LNCaP clone FGC (cell line): Measurements from ENCODE around the gene CELF2.

ENCODE experiments used
- DNase-seq: peaks from one replicate; pipeline ENCODE4 v3.0.0-alpha.2; 2011; ENCODE audit warnings: low read depth
- H3K4me3 ChIP-seq: 2 replicates; pipeline ENCODE4 v1.5.1; 2011; ENCODE audit warnings: mild to moderate bottlenecking, low read depth, low read length, control low read depth
- CTCF ChIP-seq: IDR thresholded peaks from 2 replicates; pipeline ENCODE4 v1.5.1; 2012; ENCODE audit warnings: mild to moderate bottlenecking; ENCODE audit not compliant: control insufficient read depth, insufficient read depth; ENCODE audit errors: extremely low read depth

CELF2 gene

GRCh38 chr10:11017570-11018431 lies at the start of gene CELF2:
TSS of gene CELF2 (plus strand) at chr10:11017872. CDS start at chr10:11018090, 218 bp downstream.
- no peak for DNase-seq
- TF ChIP-seq CTCF: no peak
- H3K4me3 ChIP-seq: no peak within 1 kb of the TSS

GRCh38 chr10:10968257-10968588 lies 49.4 kb upstream of the CELF2 start:
- no peak overlapping the region for H3K4me3 ChIP-seq
- TF ChIP-seq CTCF: no peak
- no peak for DNase-seq

- TF ChIP-seq CTCF: no peak
- no peak overlapping the region for H3K4me3 ChIP-seq
- no peak for DNase-seq
Observed at GRCh38 chr10:10973310-10973709, 44.4 kb upstream of the CELF2 start.

GRCh38 chr10:10975647-10976046 lies 42.0 kb upstream of the CELF2 start:
- no peak for TF ChIP-seq CTCF
- H3K4me3 ChIP-seq: no peak overlapping the region
- no peak for DNase-seq

- H3K4me3 ChIP-seq: no peak overlapping the region
- no peak for TF ChIP-seq CTCF
- DNase-seq: no peak
Observed at GRCh38 chr10:10976652-10977051, 41.0 kb upstream of the CELF2 start.

GRCh38 chr10:10977226-10977956 lies 40.3 kb upstream of the CELF2 start:
- no peak overlapping the region for H3K4me3 ChIP-seq
- no peak for TF ChIP-seq CTCF
- no peak for DNase-seq
